HuH-7.5 (cell line): ENCODE measurements around the gene SYCE1.
"Not testable (repeated sequence)": the region's sequence is repeated elsewhere in the genome, so short reads cannot be mapped to it uniquely, and the experiment has no call there.

ENCODE experiments used
- DNase-seq: peaks from one replicate; pipeline ENCODE4 v3.0.0; 2011; ENCODE audit warnings: low spot score

The SYCE1 gene

GRCh38 chr10:133565441-133566294, at the start of gene SYCE1:
Gene SYCE1 (minus strand): TSS chr10:133565583. CDS start chr10:133565529, 54 bp downstream.
- no peak for DNase-seq

GRCh38 chr10:133614830-133615580, 49.6 kb upstream of the SYCE1 start:
- no peak for DNase-seq

GRCh38 chr10:133613699-133614098, 48.3 kb upstream of the SYCE1 start:
- DNase-seq = no peak

GRCh38 chr10:133611079-133611478, 45.7 kb upstream of the SYCE1 start:
- DNase-seq = no peak

- DNase-seq = no peak
Measured at GRCh38 chr10:133608855-133609254, 43.5 kb upstream of the SYCE1 start.

GRCh38 chr10:133603434-133603833, 38.1 kb upstream of the SYCE1 start:
- not testable (repeated sequence) for DNase-seq

GRCh38 chr10:133600657-133601056, 35.3 kb upstream of the SYCE1 start:
- DNase-seq = no peak

GRCh38 chr10:133599869-133600268, 34.5 kb upstream of the SYCE1 start:
- not testable (repeated sequence) for DNase-seq

GRCh38 chr10:133592716-133593115, 27.3 kb upstream of the SYCE1 start:
- DNase-seq = no peak

GRCh38 chr10:133590970-133591359, 25.6 kb upstream of the SYCE1 start:
- DNase-seq = no peak

- no peak for DNase-seq
Measured at GRCh38 chr10:133590226-133590969, 25.0 kb upstream of the SYCE1 start.

GRCh38 chr10:133577037-133577436, 11.7 kb upstream of the SYCE1 start:
- DNase-seq = not testable (repeated sequence)

- DNase-seq = not testable (repeated sequence)
Measured at GRCh38 chr10:133573460-133573859, 8.1 kb upstream of the SYCE1 start.

- not testable (repeated sequence) for DNase-seq
Measured at GRCh38 chr10:133572055-133572454, 6.7 kb upstream of the SYCE1 start.

GRCh38 chr10:133569801-133570200, 4.4 kb upstream of the SYCE1 start:
- DNase-seq = not testable (repeated sequence)

GRCh38 chr10:133568831-133569527, 3.6 kb upstream of the SYCE1 start:
- not testable (repeated sequence) for DNase-seq

- no peak for DNase-seq
Measured at GRCh38 chr10:133568287-133568614, 2.9 kb upstream of the SYCE1 start.

- DNase-seq = no peak
Measured at GRCh38 chr10:133567609-133568286, 2.4 kb upstream of the SYCE1 start.

- DNase-seq = no peak
Measured at GRCh38 chr10:133567119-133567518, 1.7 kb upstream of the SYCE1 start.

- DNase-seq = no peak
Measured at GRCh38 chr10:133564816-133565215, 567 bp downstream of the SYCE1 start.

- DNase-seq = no peak
Measured at GRCh38 chr10:133559216-133559615, 6.2 kb downstream of the SYCE1 start.
